Neural cell (in vitro differentiated cells): ENCODE measurements around the gene HNF1B. TPM values are rescaled to one million over a fixed set of nuclear protein-coding genes. Genes with fewer than 3 reads are reported as not detected.

ENCODE experiments used
- H2AFZ ChIP-seq: fragments of 200-600, 300-800 bp; sonication (generic), shearing (Covaris generic); 2 replicates; pipeline ENCODE4 v1.6.0; 2014; ENCODE audit warnings: low read depth, mild to moderate bottlenecking, antibody characterized with exemption, low read length, moderate library complexity
- H3F3A ChIP-seq: fragments of 200-600 bp; shearing (Covaris generic); 2 replicates; pipeline ENCODE4 v1.6.1; 2016; ENCODE audit warnings: mild to moderate bottlenecking, moderate library complexity, mixed read lengths, antibody characterized with exemption, low read length; ENCODE audit not compliant: insufficient read depth, poor library complexity, severe bottlenecking
- H3K27ac ChIP-seq: fragments of 200-600, 300-800 bp; sonication (generic), shearing (Covaris generic); 2 replicates; pipeline ENCODE4 v1.5.1; 2014; ENCODE audit warnings: mild to moderate bottlenecking, low read length, moderate library complexity
- H3K27me3 ChIP-seq: fragments of 300-800, 200-600 bp; sonication (generic), shearing (Covaris generic); 2 replicates; pipeline ENCODE4 v1.6.0; 2014; ENCODE audit warnings: mild to moderate bottlenecking, low read depth, low read length, moderate library complexity; ENCODE audit not compliant: insufficient read depth
- H3K36me3 ChIP-seq: fragments of 300-800, 200-600 bp; sonication (generic), shearing (Covaris generic); 2 replicates; pipeline ENCODE4 v1.5.1; 2014; ENCODE audit warnings: mild to moderate bottlenecking, antibody characterized with exemption, low read length, moderate library complexity; ENCODE audit not compliant: insufficient read depth
- H3K4me2 ChIP-seq: fragments of 300-800, 200-600 bp; sonication (generic), shearing (Covaris generic); 2 replicates; pipeline ENCODE4 v1.6.0; 2014; ENCODE audit warnings: mild to moderate bottlenecking, low read length
- H3K4me3 ChIP-seq: fragments of 300-800, 200-600 bp; sonication (generic), shearing (Covaris generic); 2 replicates; pipeline ENCODE4 v1.5.1; 2014; ENCODE audit warnings: mild to moderate bottlenecking, low read length, moderate library complexity
- H3K79me2 ChIP-seq: fragments of 200-600 bp; shearing (Covaris generic); replicated peaks from 2 replicates; pipeline ENCODE4 v1.6.0; 2014; ENCODE audit warnings: mild to moderate bottlenecking, low read length, moderate library complexity; ENCODE audit not compliant: insufficient read depth
- H3K9ac ChIP-seq: fragments of 300-800, 200-600 bp; sonication (generic), shearing (Covaris generic); 2 replicates; pipeline ENCODE4 v1.6.1; 2016; ENCODE audit warnings: mild to moderate bottlenecking, low read length, mixed read lengths
- H3K9me2 ChIP-seq: fragments of 200-600 bp; shearing (Covaris generic); 2 replicates; pipeline ENCODE4 v1.6.1; 2016; ENCODE audit warnings: mild to moderate bottlenecking, low read length, mixed read lengths; ENCODE audit not compliant: insufficient read depth
- H3K9me3 ChIP-seq: fragments of 200-600, 300-800 bp; sonication (generic), shearing (Covaris generic); 2 replicates; pipeline ENCODE4 v1.6.1; 2016; ENCODE audit warnings: mild to moderate bottlenecking, mixed run types, low read length, moderate library complexity, mixed read lengths
- H4K20me1 ChIP-seq: fragments of 200-600 bp; shearing (Covaris generic); 2 replicates; pipeline ENCODE4 v1.6.1; 2016; ENCODE audit warnings: mild to moderate bottlenecking, mixed run types; ENCODE audit not compliant: insufficient read depth
- CTCF ChIP-seq: fragments of 450-650 bp; IDR thresholded peaks from 2 replicates; pipeline ENCODE4 v1.5.1; 2014; ENCODE audit warnings: antibody characterized with exemption, mild to moderate bottlenecking, moderate library complexity; ENCODE audit not compliant: poor library complexity, severe bottlenecking
- EP300 ChIP-seq: fragments of 450-650 bp; conservative IDR thresholded peaks from 2 replicates; pipeline ENCODE4 v1.6.1; 2014; ENCODE audit warnings: antibody characterized with exemption, mild to moderate bottlenecking, moderate library complexity; ENCODE audit not compliant: poor library complexity, severe bottlenecking
- EZH2 ChIP-seq: fragments of 200-600, 300-800 bp; shearing (Covaris generic), sonication (generic); IDR thresholded peaks from 2 replicates; pipeline ENCODE4 v1.6.1; 2014; ENCODE audit warnings: antibody characterized with exemption, low read length, borderline replicate concordance, mild to moderate bottlenecking; ENCODE audit not compliant: insufficient read depth, poor library complexity, severe bottlenecking
- MXI1 ChIP-seq: fragments of 450-650 bp; conservative IDR thresholded peaks from 2 replicates; pipeline ENCODE4 v1.6.1; 2014; ENCODE audit warnings: antibody characterized with exemption, mild to moderate bottlenecking; ENCODE audit not compliant: poor library complexity, severe bottlenecking
- POLR2AphosphoS5 ChIP-seq: IDR thresholded peaks from 2 replicates; pipeline ENCODE4 v1.6.1; 2012
- RAD21 ChIP-seq: fragments of 450-650 bp; conservative IDR thresholded peaks from 2 replicates; pipeline ENCODE4 v1.6.1; 2014; ENCODE audit warnings: antibody characterized with exemption, mild to moderate bottlenecking, moderate library complexity
- SMC3 ChIP-seq: fragments of 450-650 bp; conservative IDR thresholded peaks from 2 replicates; pipeline ENCODE4 v1.6.1; 2014; ENCODE audit warnings: antibody characterized with exemption, mild to moderate bottlenecking, moderate library complexity; ENCODE audit not compliant: poor library complexity
- TAF1 ChIP-seq: IDR thresholded peaks from 2 replicates; pipeline ENCODE4 v1.6.1; 2012; ENCODE audit warnings: low read depth
- polyA plus RNA-seq: library from polyadenylated mRNA; depleted of rRNA; stranded (reverse); fragments of >200 nt; gene quantifications from 2 replicates; pipeline ENCODE4 v1.2.3, GENCODE V29; 2014
- TF ChIP-seq, protein P1 (sequence below): IDR thresholded peaks from 2 replicates; pipeline ENCODE4 v1.6.1; 2012; ENCODE audit warnings: borderline replicate concordance

Gene HNF1B
- polyA plus RNA-seq, 1 donor from 2014 or later: not detected

DNA sequence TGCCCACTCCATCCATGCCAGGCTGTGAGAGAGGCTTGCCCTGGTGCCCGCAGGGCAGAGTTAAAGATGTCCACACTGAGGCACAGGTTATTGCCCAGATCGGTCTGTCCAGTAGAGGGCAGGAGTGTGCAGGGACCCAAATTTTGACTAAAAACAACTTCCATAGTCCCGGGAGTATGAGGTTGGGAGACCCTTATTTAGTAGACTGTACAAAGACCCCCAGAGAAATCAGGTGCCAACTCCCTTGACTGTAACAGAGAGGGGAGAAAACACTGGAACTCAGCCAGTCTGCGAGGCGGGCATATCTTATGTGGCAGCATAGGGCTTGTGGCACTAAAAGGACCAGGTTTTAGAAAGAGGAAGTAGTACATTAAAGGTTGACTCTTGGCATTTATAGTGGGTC, 43.4 kb downstream of the HNF1B start:
- Histone ChIP-seq H3K4me2 (no peak overlapping the region), H3K27ac (no peak overlapping the region), H4K20me1 (no peaks in the 10 kb centered on the region), H3K79me2 (no peaks in the 10 kb centered on the region), H3K4me3 (no peak overlapping the region), H3K27me3 (no peaks in the 10 kb centered on the region), H3K36me3 (no peaks in the 10 kb centered on the region), H3K9me2 (no peaks in the 10 kb centered on the region), H3F3A (no peaks in the 10 kb centered on the region), H3K9me3 (no peaks in the 10 kb centered on the region), H3K9ac (no peak overlapping the region), H2AFZ (no peak overlapping the region)
- no peak for TF ChIP-seq POLR2AphosphoS5
- TF ChIP-seq EP300: no peak
- TF ChIP-seq RAD21: no peak
- TF ChIP-seq, protein P1, sequence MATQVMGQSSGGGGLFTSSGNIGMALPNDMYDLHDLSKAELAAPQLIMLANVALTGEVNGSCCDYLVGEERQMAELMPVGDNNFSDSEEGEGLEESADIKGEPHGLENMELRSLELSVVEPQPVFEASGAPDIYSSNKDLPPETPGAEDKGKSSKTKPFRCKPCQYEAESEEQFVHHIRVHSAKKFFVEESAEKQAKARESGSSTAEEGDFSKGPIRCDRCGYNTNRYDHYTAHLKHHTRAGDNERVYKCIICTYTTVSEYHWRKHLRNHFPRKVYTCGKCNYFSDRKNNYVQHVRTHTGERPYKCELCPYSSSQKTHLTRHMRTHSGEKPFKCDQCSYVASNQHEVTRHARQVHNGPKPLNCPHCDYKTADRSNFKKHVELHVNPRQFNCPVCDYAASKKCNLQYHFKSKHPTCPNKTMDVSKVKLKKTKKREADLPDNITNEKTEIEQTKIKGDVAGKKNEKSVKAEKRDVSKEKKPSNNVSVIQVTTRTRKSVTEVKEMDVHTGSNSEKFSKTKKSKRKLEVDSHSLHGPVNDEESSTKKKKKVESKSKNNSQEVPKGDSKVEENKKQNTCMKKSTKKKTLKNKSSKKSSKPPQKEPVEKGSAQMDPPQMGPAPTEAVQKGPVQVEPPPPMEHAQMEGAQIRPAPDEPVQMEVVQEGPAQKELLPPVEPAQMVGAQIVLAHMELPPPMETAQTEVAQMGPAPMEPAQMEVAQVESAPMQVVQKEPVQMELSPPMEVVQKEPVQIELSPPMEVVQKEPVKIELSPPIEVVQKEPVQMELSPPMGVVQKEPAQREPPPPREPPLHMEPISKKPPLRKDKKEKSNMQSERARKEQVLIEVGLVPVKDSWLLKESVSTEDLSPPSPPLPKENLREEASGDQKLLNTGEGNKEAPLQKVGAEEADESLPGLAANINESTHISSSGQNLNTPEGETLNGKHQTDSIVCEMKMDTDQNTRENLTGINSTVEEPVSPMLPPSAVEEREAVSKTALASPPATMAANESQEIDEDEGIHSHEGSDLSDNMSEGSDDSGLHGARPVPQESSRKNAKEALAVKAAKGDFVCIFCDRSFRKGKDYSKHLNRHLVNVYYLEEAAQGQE: no peak

DNA sequence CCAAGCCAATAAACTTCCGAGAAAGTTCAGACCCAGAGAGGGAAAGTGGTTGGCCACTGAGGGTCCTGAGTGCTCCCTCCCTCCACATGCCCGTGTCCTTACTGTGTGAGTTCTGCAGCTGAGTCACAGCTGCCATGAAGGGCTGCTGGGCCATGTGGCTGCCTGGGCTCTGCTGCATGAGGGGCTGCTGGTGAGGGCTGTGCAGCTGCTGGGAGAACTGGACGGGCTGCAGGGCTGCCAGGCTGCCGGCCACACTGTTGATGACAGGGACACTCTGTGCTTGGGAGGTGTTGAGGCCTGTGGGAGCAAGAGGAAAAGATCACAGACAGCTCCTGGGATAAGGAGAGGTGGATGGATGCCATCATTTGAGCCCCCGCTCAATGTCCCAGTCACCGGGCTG, 44.0 kb downstream of the HNF1B start:
- Histone ChIP-seq H3K27me3 (no peaks in the 10 kb centered on the region), H2AFZ (no peak overlapping the region), H3K4me3 (no peak overlapping the region), H3K9ac (no peak overlapping the region), H3F3A (no peaks in the 10 kb centered on the region), H3K9me2 (no peaks in the 10 kb centered on the region), H3K36me3 (no peaks in the 10 kb centered on the region), H4K20me1 (no peaks in the 10 kb centered on the region), H3K79me2 (no peaks in the 10 kb centered on the region), H3K9me3 (no peaks in the 10 kb centered on the region), H3K4me2 (no peak overlapping the region), H3K27ac (no peak overlapping the region)
- TF ChIP-seq MXI1 (no peak), TAF1 (no peak), POLR2AphosphoS5 (no peak), SMC3 (no peak), EP300 (no peak), RAD21 (no peak), EZH2 (no peak), CTCF (no peak)
- TF ChIP-seq, protein P1: no peak
